Kasumi-1 (cell line): ENCODE measurements around the gene DNAJA3.

Experiments
- DNase-seq, 2 experiments: peaks; one replicate each; lab custom pipeline; 2025; lab: John Stamatoyannopoulos, UW

The DNAJA3 gene

DNA sequence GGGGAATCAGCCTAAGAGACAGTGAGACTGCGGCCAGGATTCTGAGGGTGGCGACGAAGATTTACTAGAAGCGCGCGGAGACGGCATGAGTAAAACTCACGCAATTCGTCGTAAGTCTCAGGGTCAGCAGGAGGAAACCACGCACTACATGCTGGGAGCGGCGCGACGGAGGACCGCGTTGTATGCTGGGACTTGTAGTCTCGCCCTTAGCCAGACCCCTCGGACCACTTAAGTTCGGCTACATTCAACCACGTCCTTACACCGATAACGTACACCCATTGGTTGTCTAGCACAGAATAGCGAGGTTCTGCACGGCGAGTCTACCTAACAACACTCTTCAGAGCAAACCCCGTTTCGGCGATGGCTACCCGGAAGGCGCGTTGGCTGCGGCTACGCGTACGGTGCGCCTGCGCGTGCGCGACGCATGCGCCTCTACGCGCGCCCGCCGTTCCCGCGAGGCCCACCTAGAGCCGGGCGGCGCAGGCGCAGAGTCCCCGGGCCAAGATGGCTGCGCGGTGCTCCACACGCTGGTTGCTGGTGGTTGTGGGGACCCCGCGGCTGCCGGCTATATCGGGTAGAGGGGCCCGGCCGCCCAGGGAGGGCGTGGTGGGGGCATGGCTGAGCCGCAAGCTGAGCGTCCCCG is at the start of gene DNAJA3:
Gene DNAJA3, plus strand, starts transcription at position 491 of the 643 bp plus-strand sequence. Its CDS starts 14 bp downstream, at position 505.
- DNase-seq: peak; percentile 66 to 76

GRCh38 chr16:4376126-4376892 is 49.4 kb upstream of the DNAJA3 start:
- DNase-seq: no peak

DNA sequence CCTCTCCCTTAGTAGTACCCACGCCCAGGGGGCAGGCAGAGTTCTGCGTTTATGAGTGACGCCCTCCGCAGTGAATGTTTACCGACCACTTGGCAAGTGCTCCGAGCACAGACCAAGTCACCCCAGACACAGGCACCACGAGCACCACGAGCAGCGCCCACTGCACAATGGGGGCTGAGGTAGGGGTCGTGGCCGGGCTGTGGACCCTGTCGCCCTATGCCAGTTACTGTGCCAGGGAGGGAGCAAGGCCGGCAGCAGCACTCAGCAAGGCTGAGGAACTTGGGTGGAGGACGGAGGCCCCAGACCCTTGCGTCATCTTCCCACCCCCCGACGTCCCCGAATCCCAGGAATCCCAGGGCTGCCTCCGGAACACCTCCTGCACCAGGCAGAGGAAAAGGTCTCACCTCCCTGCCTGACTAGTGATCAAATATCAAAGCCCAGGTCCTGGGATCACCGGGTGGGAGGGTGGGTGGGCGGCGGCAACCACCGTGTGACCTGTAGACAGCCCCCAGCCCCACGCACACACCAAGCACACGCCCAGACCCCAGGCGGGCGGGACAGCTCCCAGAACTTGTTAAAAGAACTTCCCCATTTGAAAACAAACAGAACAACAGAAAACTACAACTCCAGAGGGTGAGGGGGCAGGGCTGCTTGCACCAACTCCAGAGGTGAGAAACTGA is 48.6 kb upstream of the DNAJA3 start:
- no peak for DNase-seq

DNA sequence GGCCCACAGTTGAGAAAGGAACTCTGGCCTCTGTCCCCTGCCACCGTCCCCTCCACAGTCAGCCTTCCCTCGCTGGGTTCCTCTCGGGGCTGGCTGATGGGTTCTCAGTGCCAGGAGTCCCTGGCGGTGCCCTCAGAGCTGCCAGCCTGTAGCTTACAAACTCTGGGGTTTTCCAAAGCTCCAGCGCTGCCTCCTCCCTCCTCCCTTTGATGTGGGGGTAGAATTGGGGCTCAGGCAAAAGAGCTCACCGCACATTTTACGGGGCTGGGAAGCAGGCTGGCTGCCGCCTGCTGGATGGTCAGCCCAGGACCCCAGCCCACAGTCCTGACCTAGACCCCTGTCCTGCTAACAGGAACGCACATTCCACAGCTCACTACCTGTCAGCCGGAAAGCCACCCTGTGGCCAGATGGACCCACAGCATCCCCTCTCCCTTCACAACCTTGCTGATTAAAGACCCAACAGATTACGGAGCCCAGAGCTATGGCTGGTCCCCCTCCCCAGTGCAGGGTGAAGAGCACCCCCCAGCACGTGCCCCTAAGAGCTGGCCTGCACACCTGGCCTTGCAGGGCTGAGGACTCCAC is 48.0 kb upstream of the DNAJA3 start:
- DNase-seq: no peak

DNA sequence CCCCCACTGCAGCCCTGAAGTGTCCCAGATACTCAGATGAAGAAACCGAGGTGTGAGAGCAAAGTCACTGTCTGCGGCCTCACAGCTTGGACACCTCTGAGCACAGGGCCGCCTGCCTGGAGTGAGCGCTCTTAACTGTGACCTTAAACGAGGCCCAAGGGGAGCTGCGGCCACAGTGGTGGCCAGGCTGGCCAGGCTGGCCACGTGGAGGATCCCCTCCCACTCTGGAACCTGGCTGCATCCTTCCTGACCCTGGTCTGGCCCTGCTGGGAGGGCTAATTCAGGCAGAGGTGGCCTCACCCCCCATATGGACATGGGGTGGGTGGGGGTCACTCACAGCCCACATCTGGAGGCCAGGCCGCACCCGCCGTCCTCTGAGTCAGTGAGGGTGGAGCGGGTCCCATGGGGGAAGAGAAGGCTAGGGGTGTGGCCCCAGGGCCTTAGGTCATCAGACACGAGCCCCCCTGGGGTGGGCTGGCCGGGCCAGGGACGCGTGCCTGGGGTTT is 47.5 kb upstream of the DNAJA3 start:
- DNase-seq: no peak

GRCh38 chr16:4378999-4379690 is 46.5 kb upstream of the DNAJA3 start:
- no peak for DNase-seq

GRCh38 chr16:4380119-4381063 is 45.3 kb upstream of the DNAJA3 start:
- DNase-seq: no peak

DNA sequence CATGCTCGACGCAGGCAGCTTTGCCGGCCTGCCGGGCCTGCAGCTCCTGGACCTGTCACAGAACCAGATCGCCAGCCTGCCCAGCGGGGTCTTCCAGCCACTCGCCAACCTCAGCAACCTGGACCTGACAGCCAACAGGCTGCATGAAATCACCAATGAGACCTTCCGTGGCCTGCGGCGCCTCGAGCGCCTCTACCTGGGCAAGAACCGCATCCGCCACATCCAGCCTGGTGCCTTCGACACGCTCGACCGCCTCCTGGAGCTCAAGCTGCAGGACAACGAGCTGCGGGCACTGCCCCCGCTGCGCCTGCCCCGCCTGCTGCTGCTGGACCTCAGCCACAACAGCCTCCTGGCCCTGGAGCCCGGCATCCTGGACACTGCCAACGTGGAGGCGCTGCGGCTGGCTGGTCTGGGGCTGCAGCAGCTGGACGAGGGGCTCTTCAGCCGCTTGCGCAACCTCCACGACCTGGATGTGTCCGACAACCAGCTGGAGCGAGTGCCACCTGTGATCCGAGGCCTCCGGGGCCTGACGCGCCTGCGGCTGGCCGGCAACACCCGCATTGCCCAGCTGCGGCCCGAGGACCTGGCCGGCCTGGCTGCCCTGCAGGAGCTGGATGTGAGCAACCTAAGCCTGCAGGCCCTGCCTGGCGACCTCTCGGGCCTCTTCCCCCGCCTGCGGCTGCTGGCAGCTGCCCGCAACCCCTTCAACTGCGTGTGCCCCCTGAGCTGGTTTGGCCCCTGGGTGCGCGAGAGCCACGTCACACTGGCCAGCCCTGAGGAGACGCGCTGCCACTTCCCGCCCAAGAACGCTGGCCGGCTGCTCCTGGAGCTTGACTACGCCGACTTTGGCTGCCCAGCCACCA is 44.4 kb upstream of the DNAJA3 start:
- no peak for DNase-seq

DNA sequence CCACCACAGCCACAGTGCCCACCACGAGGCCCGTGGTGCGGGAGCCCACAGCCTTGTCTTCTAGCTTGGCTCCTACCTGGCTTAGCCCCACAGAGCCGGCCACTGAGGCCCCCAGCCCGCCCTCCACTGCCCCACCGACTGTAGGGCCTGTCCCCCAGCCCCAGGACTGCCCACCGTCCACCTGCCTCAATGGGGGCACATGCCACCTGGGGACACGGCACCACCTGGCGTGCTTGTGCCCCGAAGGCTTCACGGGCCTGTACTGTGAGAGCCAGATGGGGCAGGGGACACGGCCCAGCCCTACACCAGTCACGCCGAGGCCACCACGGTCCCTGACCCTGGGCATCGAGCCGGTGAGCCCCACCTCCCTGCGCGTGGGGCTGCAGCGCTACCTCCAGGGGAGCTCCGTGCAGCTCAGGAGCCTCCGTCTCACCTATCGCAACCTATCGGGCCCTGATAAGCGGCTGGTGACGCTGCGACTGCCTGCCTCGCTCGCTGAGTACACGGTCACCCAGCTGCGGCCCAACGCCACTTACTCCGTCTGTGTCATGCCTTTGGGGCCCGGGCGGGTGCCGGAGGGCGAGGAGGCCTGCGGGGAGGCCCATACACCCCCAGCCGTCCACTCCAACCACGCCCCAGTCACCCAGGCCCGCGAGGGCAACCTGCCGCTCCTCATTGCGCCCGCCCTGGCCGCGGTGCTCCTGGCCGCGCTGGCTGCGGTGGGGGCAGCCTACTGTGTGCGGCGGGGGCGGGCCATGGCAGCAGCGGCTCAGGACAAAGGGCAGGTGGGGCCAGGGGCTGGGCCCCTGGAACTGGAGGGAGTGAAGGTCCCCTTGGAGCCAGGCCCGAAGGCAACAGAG is 43.5 kb upstream of the DNAJA3 start:
- DNase-seq: no peak

GRCh38 chr16:4382795-4383357 is 42.8 kb upstream of the DNAJA3 start:
- DNase-seq: no peak

DNA sequence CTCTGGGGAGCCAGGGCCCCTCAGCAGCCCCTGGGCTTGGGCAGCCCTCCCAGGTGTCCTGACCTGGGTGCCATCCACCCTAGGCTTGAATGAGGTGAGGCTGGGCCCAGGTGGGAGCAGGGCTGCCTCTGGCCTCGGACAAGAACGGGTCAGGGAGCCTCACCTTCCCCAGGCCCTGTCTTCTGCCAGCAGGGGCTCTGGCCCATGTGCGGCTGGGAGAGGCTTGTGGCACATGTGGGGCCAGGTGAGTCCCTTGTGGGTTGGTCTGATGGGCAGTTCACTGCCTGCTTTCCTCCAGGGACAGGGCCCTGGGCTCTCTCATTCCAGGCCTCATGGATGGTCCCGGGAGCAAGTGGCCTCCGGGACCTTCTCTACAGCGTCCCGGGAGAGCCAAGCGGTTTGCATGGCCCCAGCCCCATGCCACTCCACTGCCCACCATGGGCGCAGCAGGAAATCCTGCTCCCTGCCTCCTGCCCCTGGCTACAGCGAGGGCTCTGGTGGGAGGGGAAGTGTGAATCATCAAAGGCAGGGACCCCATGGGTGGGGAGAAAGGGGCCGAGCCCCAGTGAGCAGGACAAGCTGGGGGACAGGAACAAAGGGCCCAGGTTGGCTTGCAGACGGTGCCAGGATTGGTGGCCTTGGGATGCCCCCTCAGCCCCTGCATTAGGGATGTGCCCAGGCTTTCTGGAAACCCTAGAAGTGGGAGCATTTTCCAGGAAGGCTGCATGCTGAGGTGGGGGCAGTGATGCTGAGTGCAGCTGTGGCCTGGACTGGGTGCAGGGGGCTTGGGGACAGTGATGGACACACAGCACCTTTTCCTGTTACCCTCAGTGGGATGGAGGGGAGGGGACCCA is 41.9 kb upstream of the DNAJA3 start:
- no peak for DNase-seq

GRCh38 chr16:4384509-4384942 is 41.1 kb upstream of the DNAJA3 start:
- no peak for DNase-seq

DNA sequence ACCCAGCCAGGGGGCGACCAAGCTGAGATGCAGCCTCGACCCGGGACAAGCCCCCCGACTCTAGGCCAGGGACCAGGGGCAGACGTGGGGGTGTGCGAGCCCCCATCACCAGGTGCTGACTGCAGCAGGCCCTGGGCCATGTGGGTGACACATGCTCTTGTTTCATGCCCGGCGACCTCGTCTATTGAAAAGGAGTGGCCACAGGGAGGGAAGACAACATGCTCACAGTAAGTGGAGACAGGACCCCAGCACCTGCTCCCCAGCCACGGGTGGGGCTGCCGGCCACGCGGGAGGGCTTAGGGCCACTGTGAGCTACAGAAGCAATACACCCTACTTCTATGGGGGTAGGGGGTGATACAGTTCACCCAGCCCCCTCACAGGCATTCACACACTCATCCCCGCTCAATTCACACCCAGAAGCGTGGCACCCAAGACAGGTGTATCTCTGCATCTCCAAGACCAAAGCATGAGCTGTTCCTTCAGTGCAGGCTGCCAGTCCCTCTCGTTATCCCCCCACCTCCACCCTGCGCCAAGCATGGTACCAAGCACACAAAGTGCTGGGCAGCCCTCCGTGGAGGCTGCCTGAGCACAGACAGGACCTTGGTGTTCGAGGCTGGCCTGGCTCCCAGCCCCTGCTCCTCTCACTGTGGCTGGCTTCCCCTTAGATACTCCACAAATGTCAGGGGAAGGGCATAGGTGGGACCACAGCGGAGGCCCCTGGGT is 40.4 kb upstream of the DNAJA3 start:
- no peak for DNase-seq

GRCh38 chr16:4385789-4386450 is 39.7 kb upstream of the DNAJA3 start:
- no peak for DNase-seq

GRCh38 chr16:4386451-4386805 is 39.2 kb upstream of the DNAJA3 start:
- DNase-seq: no peak

- DNase-seq: no peak
These were observed 38.6 kb upstream of the DNAJA3 start for GRCh38 chr16:4386951-4387565.
